Fibroblast of skin of scalp (primary cell): ENCODE results near the gene DSTN.

Source experiments
- DNase-seq: peaks from one replicate; pipeline ENCODE4 v3.0.0-alpha.2; 2013

Gene DSTN

DNA sequence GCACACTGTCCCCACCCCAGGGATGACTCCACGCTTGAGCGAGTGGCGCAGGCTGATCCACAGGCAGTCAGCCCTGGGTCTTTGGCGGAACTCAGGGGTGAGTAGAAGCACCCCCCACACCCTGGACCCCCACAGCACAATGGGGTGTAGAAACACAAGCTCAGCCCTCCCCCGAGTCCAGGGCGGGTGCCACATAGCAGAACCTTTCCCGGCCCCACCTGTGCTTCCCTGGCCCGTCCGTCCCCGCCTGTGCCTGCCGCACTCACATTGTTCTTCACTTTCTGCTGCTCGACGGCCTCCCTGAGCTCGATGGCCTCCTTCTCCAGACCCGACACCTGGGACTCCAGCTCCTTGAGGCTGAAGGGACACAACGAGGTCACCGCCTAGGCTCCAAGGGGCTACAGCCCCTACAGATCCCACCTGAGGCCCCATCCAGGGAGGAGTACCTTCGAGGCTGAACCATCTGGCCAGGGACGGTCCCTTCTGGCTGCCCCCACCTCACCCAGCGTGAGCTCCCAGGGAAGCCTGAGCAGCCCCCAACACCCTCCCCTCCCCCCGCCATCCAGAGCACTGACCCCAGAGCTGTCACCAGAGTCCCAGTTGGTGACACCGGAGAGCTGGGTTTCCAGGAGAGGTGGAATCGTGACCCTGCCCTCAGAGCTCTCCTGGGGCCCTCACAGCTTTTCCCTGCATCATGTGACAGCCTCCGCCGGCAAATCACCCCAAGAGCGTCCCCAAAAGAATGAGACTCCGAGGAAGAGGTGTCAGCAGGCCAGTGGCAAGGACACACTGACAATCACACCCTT, 55.6 kb downstream of the DSTN start:
- DNase-seq: no peak

DNA sequence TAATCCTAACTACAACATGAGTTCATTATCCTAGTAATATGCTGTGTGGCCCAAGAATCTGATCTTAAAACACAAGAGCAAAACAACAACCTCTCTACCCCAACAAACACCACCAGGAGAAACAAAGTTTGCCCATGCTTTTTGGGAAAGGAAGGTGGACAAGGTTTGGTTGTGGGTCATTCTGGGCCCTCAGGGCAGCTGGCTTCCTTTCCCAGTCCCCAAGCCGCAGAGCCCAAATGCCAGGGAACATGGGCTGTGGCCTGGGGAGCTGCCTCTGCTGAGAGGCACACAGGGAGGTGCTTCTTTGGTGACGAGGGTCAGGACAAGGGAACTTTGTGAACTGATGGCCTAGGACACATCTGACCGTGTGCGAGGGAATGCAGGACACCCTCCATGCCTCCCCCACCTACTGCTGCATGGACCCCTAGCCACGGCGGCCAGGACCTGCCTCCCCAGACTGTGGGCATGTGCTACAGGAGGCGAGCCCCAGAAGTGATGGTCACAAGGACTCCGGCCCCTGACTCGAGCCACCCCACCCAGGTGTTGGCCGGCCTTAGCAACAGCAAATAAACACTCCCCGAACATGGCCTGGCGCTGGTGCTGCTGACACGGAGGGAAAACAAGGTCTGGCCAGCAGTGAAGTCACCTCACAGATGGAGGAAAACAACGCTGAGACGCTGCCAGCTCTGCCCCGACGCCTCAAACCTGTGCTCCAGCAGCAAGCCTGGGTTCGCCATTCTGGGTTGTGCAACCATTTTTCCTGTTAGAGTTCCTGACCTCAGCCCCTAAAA, 56.5 kb downstream of the DSTN start:
- DNase-seq: no peak

DNA sequence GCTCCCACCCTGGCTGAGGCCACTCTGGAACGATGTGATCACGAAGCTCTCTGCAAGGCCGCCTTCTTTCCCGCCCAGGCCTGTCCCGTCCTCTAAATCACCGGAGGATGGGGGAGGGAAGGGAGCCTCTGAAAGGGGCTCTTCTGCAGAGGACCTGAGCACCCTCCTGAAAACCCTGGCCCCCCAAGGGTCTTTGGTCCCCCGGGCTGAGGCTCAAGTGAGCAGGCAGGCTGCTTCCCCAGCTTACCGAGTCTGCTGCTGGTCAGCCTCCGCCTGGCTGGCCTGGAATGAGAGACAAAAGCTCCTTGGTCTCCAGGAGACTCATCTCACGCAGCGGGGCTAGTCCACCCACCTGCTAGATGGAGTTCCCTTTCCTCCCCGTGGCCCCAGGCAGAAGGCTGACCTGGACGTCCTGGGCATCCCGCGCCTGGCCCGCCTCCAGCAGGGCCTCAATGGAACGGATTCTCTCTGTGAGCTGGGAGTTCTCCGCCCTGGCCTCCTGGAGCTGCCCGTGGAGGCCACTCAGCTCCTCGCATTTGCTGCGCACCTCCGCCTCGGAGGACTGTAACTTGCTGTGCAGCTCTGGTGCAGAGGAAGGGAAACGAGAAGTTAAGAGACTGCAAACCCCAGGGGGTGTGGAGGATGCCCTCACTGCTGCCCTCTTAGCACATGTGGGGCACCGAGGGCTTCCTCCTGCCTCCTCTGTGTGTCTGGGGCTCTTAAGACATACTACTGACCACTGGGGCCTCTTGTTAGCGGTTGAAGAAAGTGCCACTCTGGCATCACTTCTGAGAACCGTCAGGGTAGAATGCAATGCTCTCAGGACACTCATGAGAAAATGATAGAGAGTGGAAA, 57.5 kb downstream of the DSTN start:
- DNase-seq: no peak

DNA sequence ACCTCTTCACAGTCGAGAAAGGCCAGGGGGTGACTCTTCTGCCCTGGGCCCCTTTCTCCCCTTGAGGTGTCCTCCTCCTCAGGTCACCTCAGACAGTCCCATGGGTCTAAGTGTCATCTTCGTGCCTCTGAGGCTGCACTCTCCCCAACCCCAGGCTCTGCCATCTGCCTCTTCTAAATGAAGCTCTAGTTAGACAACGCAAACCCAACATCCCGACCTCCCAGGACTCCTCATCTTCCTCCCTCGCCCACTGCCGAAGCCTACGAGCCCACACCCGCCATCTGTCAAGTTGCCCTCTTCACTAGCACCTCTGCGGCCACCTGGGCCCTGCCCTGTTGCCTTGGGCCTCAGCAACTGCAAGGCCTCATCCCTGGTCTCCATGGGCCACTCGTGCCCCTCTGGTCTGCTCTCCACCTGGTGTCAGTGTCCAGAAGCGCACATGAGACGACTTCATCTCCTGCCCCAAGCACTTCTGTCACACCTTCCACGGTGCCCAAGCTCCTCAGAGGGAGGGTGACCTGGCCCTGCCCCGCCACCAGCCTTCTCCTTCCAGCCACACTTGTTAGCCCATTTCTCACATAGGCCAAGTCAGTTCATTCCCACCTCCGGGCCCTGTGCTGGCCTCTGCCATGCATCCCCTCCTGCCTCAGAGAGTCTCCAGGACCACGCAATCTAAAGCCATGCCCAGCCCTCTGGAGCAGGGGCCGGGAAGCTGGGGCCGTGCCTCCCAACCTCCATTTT, 58.4 kb downstream of the DSTN start:
- no peak for DNase-seq

DNA sequence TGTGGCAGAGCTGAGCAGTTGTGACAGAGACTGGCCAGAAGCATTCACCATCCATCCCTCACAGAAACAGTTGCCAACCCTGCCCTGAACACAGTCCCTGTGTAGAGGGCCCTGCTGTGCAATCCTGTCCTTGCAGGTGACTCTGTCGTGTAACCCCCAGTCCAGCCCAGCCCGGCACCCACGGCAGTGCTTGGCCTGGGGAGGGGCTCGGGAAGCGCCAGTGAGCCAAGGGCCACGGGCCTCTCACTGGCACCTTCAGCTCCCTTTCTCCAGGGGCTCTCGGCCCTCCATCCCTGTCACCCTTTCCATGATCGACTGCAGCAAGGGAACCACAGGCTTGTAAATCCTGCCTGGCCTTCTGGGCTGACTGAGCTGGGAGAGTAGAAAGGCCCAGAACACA, 59.1 kb downstream of the DSTN start:
- no peak for DNase-seq

DNA sequence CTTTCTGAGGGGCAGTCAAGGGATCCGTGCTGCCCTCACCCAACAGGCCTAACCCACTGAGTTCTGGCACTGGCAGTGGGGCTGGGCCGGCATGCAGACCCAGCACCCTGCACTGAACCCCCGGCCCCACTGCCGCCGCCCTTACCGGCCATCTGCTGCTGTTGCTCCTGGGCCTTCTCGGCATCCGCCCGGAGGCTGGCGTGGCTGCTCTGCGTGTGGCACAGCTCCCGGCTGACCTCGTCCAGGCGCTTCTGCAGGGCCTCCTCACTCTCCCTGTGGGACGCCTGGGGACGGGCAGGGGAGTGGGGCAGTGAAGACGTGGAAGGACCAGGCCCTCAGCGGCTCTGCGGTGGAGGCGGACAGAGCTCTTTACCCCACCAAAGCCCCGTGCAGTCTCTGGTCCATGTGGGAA, 59.8 kb downstream of the DSTN start:
- DNase-seq: no peak

DNA sequence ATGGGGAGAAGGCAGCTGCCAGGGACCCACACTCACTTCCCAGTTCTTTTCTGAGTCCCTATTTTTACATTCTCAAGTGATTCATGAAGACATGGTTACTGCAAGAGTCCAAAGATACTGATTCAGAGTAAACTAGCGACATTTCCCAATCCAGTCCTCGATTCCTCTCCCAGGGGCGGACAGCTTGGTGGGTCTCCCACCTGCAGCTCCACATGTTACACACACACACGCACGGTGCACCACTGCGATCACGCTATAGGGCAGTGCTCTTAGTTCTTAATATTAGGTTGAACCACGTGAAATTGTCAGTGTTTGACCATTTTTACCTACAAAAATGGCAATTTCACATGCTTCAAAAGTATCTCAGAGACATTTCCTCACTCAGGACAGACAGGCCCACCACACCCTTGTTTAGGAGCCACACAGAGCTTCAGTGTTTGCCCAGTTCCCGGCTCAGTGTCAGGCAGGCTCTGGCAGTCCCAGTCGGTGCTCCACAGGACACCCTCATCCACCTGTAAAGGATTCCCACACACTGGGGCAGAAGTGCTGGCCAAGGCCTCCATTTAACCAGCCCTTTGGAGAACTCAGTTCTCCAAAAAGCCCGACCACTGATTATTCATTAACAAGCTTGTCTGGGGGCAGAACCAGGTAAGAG, 60.4 kb downstream of the DSTN start:
- DNase-seq: no peak

DNA sequence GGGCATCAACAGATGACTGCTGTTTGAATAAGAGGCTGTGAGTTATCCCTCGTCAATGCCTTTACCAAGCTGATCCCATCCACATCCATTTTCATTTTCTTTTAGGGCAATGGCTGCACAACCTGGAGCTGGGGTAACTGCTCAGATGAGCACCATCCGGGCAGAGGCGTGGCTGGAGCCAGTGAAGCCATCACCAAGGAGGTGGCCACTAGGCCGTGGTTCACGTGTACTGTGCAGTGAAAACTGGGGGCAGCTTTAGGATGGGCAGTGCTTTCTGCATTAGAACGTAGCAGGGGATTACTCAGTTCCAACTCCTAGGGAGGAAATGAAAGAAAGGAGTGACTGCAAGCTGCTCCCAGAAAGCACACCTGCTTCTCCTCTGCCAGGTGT, 60.9 kb downstream of the DSTN start:
- no peak for DNase-seq

DNA sequence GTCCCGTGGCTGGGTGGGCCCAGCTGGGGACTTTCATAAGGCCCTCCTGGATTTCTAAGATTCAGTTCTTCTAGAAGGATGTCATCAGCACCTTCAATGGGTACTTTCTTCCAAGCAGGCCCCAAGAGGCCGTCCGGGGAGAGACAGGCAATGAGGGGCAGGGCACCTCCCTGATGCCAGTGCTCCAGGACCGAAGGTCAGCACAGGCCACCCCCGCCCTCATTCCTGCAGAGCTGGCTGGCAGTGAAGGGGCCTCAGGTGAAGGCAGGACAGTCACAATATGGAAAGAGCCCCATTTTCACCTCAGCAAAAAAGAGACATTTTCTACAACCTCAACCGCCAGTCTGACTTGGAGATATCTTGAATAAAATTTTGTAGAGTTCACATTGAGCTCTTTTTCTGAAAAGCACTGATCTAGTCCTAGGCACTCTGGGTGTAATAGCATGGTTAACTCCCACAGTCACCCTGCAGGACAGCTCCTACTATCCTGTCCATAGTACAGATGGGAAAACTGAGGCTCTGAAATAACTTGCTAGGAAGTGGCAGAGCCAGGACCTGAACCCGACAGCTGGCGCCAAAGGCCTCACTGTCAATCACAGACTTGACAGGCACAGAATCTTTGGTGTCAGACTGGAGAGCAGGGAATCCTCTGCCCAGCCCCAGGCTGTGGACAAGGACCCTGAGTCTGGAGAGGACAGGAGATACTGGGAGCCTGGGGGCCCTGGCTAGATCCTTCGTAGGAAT, 61.9 kb downstream of the DSTN start:
- no peak for DNase-seq

DNA sequence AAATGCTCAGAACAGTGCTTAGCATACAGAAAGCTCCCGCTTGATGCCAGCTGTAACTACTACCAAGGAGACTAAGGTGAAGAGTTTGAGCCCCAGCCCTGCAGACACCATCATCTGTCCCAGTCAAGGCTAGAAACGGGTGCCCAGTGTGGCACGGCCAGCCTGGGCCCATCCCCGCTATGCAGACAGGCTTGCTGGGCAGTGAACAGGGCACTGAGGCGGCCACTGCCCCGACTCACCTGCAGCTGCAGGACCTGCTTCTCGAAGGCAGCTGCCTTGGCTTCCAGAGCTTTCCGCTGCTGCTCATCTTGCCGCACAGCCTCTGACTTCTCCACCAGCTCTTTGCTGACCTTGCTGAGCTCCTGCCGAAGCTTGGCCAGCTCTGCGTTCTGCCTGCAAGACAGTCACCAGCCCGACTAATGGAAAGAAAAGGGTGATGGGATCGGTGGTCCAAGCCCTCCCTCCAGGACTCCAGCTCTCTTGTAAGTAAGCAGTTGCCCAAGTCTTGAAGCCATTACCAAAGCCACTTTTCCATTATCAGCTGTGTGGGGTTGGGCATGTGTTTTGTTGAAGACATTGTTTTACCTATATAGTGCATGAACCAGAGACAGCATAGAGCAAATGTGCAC, 63.5 kb downstream of the DSTN start:
- DNase-seq: no peak

DNA sequence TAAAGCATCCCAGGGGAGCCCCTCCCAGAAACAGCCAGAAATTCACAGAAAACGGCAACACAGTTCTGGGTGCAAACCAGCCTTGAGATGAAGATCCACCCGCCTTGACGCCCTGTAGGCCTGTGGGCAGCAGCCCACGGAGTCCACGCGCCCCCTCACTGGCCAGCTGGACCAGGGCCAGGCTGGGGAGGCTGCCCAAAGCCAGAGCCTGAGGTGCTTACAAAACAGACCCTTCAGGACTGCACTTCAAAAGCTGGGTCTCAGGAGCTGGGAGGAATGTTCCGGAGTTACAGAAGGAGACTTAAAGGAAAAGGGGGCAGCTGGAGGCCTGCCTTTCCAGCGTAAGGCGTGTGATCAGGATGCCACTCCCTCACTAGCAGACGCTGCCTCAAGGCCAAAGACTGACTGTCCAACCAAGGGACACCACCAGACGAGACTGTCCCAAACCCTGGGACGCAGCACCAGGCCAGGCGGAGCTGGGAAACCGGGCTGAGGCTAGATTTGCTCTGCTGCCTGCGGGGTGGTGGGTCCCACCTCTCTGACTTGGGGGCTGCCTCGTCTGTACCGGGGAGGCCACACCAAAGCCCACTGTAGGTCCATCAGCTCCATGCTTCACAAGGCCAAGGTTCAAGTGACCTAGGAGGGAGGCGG, 64.1 kb downstream of the DSTN start:
- no peak for DNase-seq

DNA sequence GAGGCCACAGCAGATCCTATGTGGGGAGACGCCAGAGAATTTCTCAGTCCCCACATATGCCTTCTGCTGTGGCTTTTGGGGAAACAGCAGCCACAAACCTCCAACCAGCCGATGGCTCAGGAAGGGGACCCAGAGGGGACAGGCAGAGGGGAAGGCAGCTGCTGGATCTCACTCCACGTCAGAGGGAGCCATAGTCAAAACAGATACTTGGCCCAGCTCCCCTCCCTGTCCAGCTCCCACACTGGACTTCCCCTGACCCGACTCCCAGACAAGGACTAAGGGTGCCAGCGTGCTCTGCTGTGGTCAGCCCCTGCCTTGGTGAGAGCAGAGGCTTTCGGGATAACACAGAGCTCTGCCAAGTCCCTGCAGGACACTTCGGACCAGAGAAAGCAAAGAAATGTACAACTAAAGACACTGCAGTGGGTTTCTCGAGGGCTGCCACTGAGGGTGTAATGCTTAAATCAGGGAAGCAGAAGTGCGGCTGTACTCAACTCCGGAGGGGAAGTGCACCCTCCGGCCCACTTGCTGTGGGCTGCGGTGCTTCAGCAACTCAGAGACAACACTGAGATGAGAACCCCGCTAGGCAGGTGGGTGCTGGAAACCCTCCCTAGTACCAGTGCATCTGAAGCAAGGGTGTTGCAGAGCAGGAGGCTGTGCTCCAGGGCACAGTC, 64.9 kb downstream of the DSTN start:
- DNase-seq: no peak

DNA sequence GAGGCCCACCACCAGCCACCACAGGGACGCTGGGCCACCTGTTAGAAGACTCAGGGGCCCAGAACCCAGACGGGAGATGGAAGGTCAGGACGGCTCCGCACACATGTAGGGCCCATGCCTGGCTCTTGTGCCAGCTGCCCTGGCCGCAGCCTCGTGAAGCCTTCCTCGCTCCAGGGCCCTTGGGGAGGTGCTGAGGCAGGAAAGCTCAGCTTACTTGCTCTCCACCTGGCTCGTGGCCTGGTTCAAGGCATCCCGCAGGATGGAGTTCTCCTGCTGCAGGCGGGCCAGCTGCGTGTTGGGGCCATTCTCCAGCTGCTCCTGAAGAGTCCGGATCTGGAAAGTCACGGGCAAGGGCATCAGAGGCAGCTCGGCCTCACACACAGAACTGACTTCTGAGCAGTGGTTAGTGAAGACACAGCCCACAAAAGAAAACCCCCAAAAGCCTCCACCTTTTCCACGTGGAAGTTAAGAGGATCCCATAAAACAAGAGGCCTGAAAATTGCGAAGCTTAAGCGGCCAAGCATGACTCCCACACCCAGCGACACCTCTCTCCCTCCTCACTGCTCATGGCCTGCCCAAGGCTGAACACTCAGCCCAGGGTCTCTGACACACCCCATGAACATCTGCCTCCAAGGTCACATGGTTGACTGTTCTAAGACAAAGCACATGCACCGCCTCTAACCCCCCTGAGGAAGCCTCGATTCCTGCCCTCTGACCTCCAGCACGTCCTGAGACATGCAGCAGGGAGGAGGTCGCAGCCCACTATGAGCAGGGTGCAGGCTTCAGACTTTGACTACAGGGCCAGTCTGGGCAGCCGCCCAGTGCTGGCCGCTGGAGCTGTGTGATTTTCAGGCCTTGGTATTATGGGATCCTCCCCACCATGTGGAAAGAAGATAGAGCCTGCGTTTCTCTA, 65.7 kb downstream of the DSTN start:
- DNase-seq: no peak

DNA sequence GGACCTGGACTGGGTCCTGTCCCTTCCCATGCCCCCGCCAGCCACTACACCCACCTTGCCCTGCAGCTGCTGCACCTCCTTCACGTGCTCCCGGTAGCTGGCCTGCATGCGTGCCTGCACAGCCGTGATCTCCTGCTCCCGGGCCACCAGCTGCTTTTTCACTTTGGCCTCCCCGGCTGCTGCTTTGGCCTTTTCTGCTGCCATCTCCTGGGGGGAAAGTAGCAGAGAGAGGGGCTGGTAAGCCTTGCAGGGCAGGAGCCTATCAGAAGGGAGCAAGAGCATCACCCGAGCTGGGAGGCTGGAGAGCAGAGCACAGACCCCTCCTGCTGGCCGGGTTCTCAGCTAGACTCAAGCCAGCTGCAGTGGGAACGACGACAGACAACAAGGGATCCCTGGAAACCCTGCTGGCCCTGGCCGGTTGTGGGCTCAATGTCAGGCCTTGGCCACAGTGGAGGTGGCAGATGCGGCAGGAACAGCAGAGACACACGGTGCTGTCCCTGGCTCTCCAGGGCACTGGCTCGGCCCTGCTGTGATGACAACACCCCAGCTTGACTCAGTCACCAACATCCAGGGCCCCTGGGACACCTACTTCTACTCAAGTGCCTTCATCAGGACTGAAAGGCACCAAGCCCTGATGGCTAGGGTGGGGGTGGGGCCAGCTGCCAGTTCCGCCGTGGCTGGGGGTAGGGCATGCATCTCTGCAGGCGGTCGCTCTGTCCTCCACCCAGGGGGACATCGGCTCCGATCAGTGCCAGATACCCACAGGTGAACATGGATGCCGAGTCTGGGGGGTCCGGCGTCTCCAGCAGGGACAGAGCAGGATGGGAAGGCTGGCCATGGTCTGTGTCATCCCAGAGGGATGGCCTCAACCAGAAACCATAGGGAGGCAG, 66.9 kb downstream of the DSTN start:
- DNase-seq: no peak

DNA sequence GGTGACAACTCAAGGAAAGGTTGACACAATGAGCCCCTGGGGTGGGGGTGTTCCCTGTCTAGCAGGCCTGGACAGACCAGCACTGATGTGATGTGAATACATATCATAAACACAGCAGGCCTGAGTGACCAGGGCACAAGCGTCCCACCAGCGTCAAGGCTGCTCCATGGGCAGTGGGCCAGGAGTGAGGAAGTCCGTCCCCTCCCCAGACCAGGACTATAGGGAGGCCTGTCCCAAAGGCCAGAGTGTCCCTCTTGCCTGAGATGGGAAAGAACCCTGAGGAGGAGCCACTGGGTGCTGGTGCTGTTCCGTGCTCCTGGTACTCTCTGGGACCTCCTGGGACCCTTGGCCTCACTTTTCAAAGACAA, 67.5 kb downstream of the DSTN start:
- no peak for DNase-seq

DNA sequence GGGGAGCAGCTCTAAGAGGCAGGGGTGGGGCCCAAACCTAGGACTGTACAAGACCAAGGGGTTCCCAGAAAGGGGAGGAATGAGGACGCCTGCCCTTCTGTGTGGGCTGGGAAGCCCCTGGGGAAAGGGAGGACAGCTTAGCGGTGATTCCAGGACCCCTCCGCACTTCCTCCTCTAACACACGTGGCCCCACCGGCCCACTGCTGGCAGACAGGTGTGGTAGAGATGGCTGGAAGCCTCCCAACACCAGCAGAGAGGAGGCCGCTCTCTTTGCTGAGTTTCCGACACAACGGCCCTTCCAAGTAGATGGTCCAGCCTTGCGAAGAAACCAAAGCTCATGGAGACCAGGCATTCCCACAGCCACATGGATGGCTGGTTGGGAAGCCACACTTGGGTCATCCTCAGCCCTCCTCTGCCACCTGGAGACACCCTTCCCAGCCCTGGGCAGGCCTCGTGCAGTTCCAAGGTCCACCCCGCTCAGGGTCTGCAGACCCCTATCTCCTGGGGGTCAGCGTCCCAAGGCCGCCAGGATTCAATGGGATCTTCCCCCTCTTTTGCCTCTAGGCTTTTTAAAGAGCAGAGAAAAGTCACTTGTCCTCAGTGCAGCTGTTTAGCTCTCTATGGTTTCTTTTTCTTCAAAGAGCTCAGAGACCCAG, 68.2 kb downstream of the DSTN start:
- DNase-seq: no peak
